ENCODE results near the gene SMIM35. TPM values are rescaled to one million over a fixed set of nuclear protein-coding genes. Genes with fewer than 3 reads are reported as not detected.

Gene SMIM35
- total RNA-seq, 1 experiment from 2014 or later: not detected

DNA sequence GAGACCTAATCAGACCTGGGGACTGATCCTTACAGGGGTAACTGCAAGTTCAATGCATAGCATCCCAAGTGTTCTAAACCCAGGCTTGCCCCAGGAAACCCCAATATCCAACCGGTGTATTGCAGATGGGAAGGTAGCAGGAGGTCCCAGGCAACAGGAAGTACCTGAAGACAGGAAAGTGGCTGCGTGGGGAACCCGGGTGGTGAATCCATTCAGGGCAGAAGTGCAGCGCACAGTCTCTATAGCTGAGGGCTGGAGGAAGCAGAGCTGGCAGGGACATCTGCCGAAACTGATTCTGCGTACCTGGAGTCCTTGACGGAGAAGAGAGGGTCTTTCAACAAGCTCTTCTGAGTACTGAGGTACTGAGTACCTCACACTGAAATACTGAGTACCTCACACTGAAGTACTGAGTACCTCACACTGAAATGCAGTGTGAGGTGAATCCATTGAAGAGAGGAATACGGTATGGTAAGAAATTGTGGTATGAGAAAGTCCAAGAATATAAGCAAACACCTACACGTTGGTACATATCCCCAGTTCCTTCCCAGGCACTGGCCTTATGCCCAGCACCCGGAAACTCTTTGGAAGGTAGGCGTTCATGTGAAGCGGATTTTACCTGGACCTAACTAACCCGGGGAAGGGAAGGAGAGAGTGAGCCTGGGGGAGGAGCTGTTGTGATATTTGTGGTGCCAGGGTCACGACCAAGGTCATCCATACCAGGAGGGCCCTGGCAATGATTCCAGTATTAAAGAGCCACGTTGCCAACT lies 45.8 kb upstream of the SMIM35 start (continued):
- TF ChIP-seq FOXJ3 (CRISPR knock-in tag; IDR thresholded peaks at IDR 0.05; ENCODE audit: borderline replicate concordance) (no peak), NR1H2 (CRISPR knock-in tag; IDR thresholded peaks at IDR 0.05) (no peak)
- TF ChIP-seq, protein P1, sequence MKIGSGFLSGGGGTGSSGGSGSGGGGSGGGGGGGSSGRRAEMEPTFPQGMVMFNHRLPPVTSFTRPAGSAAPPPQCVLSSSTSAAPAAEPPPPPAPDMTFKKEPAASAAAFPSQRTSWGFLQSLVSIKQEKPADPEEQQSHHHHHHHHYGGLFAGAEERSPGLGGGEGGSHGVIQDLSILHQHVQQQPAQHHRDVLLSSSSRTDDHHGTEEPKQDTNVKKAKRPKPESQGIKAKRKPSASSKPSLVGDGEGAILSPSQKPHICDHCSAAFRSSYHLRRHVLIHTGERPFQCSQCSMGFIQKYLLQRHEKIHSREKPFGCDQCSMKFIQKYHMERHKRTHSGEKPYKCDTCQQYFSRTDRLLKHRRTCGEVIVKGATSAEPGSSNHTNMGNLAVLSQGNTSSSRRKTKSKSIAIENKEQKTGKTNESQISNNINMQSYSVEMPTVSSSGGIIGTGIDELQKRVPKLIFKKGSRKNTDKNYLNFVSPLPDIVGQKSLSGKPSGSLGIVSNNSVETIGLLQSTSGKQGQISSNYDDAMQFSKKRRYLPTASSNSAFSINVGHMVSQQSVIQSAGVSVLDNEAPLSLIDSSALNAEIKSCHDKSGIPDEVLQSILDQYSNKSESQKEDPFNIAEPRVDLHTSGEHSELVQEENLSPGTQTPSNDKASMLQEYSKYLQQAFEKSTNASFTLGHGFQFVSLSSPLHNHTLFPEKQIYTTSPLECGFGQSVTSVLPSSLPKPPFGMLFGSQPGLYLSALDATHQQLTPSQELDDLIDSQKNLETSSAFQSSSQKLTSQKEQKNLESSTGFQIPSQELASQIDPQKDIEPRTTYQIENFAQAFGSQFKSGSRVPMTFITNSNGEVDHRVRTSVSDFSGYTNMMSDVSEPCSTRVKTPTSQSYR (CRISPR knock-in tag; IDR thresholded peaks at IDR 0.05): no peak
- TF ChIP-seq, protein P2, sequence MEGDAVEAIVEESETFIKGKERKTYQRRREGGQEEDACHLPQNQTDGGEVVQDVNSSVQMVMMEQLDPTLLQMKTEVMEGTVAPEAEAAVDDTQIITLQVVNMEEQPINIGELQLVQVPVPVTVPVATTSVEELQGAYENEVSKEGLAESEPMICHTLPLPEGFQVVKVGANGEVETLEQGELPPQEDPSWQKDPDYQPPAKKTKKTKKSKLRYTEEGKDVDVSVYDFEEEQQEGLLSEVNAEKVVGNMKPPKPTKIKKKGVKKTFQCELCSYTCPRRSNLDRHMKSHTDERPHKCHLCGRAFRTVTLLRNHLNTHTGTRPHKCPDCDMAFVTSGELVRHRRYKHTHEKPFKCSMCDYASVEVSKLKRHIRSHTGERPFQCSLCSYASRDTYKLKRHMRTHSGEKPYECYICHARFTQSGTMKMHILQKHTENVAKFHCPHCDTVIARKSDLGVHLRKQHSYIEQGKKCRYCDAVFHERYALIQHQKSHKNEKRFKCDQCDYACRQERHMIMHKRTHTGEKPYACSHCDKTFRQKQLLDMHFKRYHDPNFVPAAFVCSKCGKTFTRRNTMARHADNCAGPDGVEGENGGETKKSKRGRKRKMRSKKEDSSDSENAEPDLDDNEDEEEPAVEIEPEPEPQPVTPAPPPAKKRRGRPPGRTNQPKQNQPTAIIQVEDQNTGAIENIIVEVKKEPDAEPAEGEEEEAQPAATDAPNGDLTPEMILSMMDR (IDR thresholded peaks at IDR 0.05): no peak

DNA sequence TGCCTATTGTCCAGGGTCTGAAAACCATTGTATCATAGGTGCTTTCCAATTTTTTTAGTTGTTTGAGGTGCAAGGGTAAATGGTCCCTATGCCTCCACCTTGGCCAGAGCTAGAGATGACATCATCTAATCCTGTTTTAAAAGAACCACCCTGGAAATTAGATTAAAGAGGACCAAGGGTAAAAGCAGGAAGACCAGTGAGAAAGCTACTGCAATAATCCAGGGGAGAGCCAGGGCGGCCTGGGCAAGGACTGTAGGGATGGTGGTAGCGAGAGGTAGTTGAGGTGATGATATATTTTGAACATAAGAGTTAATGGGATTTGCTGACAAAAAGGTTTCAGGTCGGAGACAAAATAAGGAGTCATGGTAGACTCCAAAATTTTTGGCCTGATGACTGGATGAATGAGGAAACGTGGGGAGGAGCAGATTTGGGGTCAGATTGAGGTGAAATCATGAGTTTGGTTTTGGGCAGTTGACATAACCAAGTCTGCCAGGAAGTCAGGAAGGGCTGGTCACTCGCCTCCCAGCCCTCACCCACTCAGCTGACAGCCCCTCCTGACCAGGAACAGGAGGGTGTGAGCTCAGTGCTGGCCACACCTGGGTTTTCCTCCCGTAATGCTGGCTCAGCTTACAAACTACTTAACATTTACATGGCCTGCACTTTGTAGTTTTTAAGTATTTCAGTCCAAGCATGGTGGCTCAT lies 42.9 kb upstream of the SMIM35 start:
- Mint-ChIP-seq H3K27ac (no peak overlapping the region), H3K4me3 (no peak overlapping the region), H3K4me1 (peaks cover 4% of the 10 kb centered on the region; the same call in 1 of the 2 replicates), H3K36me3 (no peaks in the 10 kb centered on the region), H3K27me3 (ENCODE audit: low read depth) (peaks cover 2% of the 10 kb centered on the region; the same call in 1 of the 2 replicates), H3K9me3 (no peaks in the 10 kb centered on the region)
- TF ChIP-seq MYBL2 (CRISPR knock-in tag; IDR thresholded peaks at IDR 0.05) (no peak), FOXP1 (CRISPR knock-in tag; IDR thresholded peaks at IDR 0.05; ENCODE audit: borderline replicate concordance) (no peak), ETV6 (CRISPR knock-in tag; IDR thresholded peaks at IDR 0.05) (no peak), CREM (CRISPR knock-in tag; IDR thresholded peaks at IDR 0.05) (no peak), FOXK1 (CRISPR knock-in tag; IDR thresholded peaks at IDR 0.05) (no peak), IRF1 (CRISPR knock-in tag; IDR thresholded peaks at IDR 0.05) (no peak), ZNF232 (CRISPR knock-in tag; IDR thresholded peaks at IDR 0.05) (no peak), ZSCAN18 (CRISPR knock-in tag; IDR thresholded peaks at IDR 0.05) (no peak), TEAD1 (CRISPR knock-in tag; IDR thresholded peaks at IDR 0.05) (no peak), TP53 (CRISPR knock-in tag; IDR thresholded peaks at IDR 0.05) (no peak)
- TF ChIP-seq, protein P3, sequence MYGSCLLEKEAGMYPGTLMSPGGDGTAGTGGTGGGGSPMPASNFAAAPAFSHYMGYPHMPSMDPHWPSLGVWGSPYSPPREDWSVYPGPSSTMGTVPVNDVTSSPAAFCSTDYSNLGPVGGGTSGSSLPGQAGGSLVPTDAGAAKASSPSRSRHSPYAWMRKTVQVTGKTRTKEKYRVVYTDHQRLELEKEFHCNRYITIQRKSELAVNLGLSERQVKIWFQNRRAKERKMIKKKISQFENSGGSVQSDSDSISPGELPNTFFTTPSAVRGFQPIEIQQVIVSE (CRISPR knock-in tag; IDR thresholded peaks at IDR 0.05; ENCODE audit: borderline replicate concordance): no peak
- TF ChIP-seq, protein P4, sequence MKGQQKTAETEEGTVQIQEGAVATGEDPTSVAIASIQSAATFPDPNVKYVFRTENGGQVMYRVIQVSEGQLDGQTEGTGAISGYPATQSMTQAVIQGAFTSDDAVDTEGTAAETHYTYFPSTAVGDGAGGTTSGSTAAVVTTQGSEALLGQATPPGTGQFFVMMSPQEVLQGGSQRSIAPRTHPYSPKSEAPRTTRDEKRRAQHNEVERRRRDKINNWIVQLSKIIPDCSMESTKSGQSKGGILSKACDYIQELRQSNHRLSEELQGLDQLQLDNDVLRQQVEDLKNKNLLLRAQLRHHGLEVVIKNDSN (CRISPR knock-in tag; IDR thresholded peaks at IDR 0.05): no peak
- no peak for ATAC-seq
- ChIA-PET CTCF (interaction anchor here (0.9 to 1.5 kb wide), 4 partner anchors 42 to 166 kb away, joined by 3 to 7 read pairs (median 4); no protein-coding TSS in a partner anchor), POLR2A (interaction anchor here (0.6 kb wide), 1 partner anchor 87 kb away, joined by 3 read pairs; no protein-coding TSS in a partner anchor)
- DNase-seq (ENCODE audit: low spot score): no peak
